ENCODE data around the gene PCDH9.

Gene PCDH9

DNA sequence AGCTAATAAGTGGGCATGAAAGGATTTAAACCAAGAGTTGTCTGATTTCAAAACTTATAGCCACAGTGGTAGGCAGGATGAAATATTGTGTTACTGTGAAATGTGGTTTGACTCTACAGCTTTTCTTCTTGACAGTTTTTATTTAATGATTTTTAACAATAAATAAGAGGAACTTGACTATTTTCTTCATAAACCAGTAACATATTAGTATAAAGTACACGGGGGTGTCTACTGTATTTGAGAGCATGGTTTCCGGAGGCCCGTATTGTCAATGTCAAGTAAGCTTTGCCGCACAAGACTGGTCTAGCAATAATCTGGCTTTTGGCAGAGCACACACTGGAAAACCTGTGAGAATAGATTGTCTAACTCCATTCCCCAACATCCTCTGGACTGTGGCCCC, 894.5 kb downstream of the PCDH9 start:
- Histone ChIP-seq H3K4me3 (ENCODE audit: insufficient read depth, low read depth, low read length) (no peak overlapping the region), H3K27me3 (ENCODE audit: control insufficient read depth, insufficient read depth, low read length, poor library complexity, severe bottlenecking) (no peaks in the 10 kb centered on the region), H3K36me3 (ENCODE audit: control insufficient read depth, insufficient read depth, low read length) (no peaks in the 10 kb centered on the region), H3K9me3 (ENCODE audit: control insufficient read depth, low read length) (no peaks in the 10 kb centered on the region), H3K4me1 (ENCODE audit: control insufficient read depth, insufficient read depth, low read length) (no peaks in the 10 kb centered on the region), H3K27ac (ENCODE audit: insufficient read depth, low read depth, low read length, poor library complexity, severe bottlenecking) (no peak overlapping the region)
- WGBS, 2 experiments = 88 to 96% methylated on average over 4 of the region's 4 CpGs

DNA sequence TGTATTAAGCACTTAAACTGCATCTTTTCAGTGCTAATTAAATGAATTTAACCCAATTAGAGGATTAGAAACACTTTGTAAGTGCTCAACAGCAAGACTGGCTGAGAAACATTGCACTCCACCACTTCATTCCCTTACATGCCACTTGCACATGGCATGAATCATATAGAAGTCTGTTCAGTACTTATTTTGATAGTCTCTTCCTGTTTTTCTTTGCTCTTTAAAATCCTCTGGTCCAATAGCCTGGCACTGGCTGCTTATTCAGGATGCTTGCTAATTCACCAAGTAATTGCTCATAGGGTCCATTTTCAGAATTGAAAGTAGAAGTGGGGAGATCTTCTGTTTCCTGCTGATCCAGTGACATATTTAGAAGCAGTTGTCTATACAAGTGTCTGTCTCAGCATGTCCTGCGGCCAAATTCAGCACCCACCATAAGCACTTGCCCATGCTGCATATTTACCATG, 900.1 kb downstream of the PCDH9 start:
- Histone ChIP-seq H3K27me3 (ENCODE audit: control insufficient read depth, insufficient read depth, low read length, poor library complexity, severe bottlenecking) (no peaks in the 10 kb centered on the region), H3K4me1 (ENCODE audit: control insufficient read depth, insufficient read depth, low read length) (no peaks in the 10 kb centered on the region), H3K27ac (ENCODE audit: insufficient read depth, low read depth, low read length, poor library complexity, severe bottlenecking) (no peak overlapping the region), H3K9me3 (ENCODE audit: control insufficient read depth, low read length) (no peaks in the 10 kb centered on the region), H3K4me3 (ENCODE audit: insufficient read depth, low read depth, low read length) (no peak overlapping the region), H3K36me3 (ENCODE audit: control insufficient read depth, insufficient read depth, low read length) (no peaks in the 10 kb centered on the region)
- WGBS, 2 experiments = 92 to 96% methylated on average over 1 of the region's 1 CpG

DNA sequence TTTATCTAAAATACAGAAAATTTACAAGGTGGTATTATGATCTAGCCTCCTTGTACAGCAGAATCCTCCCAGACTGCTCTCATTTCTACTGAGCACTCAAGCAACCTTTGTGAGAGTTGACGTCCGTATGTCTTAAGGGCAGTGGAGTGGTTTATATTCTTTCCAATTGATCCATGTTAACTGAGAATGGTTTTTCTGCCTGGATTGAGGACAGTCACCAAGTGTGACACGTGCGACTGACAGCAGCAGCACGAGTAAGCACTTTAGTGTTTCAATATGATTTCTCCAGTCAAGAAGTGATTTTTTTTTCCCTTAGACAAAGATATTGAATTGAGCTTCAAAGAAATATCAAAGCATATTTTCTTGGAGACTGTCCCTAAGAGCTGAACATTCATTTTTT, 901.7 kb downstream of the PCDH9 start:
- Histone ChIP-seq H3K4me1 (ENCODE audit: control insufficient read depth, insufficient read depth, low read length) (no peaks in the 10 kb centered on the region), H3K36me3 (ENCODE audit: control insufficient read depth, insufficient read depth, low read length) (no peaks in the 10 kb centered on the region), H3K9me3 (ENCODE audit: control insufficient read depth, low read length) (no peaks in the 10 kb centered on the region), H3K27ac (ENCODE audit: insufficient read depth, low read depth, low read length, poor library complexity, severe bottlenecking) (no peak overlapping the region), H3K4me3 (ENCODE audit: insufficient read depth, low read depth, low read length) (no peak overlapping the region), H3K27me3 (ENCODE audit: control insufficient read depth, insufficient read depth, low read length, poor library complexity, severe bottlenecking) (no peaks in the 10 kb centered on the region)
- WGBS, 2 experiments = 74 to 76% methylated on average over 5 of the region's 5 CpGs

DNA sequence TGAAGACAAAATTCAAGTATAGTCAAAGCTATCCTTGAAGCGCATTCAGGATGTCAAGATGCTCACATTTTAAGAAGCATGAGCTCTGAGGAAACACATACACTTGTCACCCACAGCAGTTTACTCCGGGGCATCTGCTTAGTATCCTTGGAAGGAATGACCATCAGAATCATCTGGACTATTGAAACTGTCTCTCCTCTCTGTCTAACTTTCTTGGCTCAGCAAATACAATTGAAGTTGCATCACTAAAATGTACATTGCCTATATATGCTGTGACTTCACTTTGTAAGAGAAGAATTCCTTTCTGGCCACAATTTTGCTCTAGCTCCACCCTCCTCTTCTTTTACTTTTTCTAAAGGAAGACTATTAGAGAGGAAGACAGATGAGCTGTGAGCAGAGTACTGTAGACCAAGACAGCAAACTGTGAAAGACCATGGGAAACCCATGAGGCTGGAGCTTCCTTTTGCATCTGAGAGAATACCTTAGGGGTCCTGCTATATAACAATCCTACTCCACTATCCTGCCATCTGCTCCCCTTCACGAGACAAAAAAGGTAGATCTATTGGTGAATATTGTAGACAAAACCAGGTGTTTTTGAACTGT, 906.3 kb downstream of the PCDH9 start:
- Histone ChIP-seq H3K9me3 (ENCODE audit: control insufficient read depth, low read length) (no peaks in the 10 kb centered on the region), H3K4me3 (ENCODE audit: insufficient read depth, low read depth, low read length) (no peak overlapping the region), H3K27ac (ENCODE audit: insufficient read depth, low read depth, low read length, poor library complexity, severe bottlenecking) (no peak overlapping the region), H3K4me1 (ENCODE audit: control insufficient read depth, insufficient read depth, low read length) (no peaks in the 10 kb centered on the region), H3K36me3 (ENCODE audit: control insufficient read depth, insufficient read depth, low read length) (no peaks in the 10 kb centered on the region), H3K27me3 (ENCODE audit: control insufficient read depth, insufficient read depth, low read length, poor library complexity, severe bottlenecking) (no peaks in the 10 kb centered on the region)
- 91 to 95% methylated on average over 2 of the region's 3 CpGs for WGBS, 2 experiments

DNA sequence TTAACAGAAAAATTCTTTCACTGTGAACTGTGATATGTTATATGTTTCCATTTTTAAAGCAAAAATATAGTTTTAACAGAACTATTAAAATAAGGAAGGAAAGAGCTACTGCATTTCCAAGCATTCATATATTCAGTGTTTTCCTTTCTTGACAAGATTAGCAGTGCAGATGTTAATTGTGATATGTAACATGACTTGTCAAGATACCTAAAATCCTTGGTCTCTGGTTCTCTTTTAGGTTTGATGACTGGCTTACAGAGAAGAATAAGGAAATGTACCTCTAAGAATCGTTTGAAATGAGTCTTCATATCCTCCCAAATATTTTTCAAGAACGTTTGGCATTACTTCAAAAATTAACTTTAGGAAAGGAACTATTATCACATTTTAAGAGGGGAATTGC, 907.2 kb downstream of the PCDH9 start:
- no peaks in the 10 kb centered on the region for H3K27me3 ChIP-seq (ENCODE audit: control insufficient read depth, insufficient read depth, low read length, poor library complexity, severe bottlenecking)
- no peaks in the 10 kb centered on the region for H3K36me3 ChIP-seq (ENCODE audit: control insufficient read depth, insufficient read depth, low read length)
- no peaks in the 10 kb centered on the region for H3K9me3 ChIP-seq (ENCODE audit: control insufficient read depth, low read length)
- H3K4me1 ChIP-seq (ENCODE audit: control insufficient read depth, insufficient read depth, low read length) = no peaks in the 10 kb centered on the region
- H3K4me3 ChIP-seq (ENCODE audit: insufficient read depth, low read depth, low read length) = no peak overlapping the region
- no peak overlapping the region for H3K27ac ChIP-seq (ENCODE audit: insufficient read depth, low read depth, low read length, poor library complexity, severe bottlenecking)
- WGBS, 2 experiments = 83 to 96% methylated on average over 1 to 2 of the region's 2 CpGs

DNA sequence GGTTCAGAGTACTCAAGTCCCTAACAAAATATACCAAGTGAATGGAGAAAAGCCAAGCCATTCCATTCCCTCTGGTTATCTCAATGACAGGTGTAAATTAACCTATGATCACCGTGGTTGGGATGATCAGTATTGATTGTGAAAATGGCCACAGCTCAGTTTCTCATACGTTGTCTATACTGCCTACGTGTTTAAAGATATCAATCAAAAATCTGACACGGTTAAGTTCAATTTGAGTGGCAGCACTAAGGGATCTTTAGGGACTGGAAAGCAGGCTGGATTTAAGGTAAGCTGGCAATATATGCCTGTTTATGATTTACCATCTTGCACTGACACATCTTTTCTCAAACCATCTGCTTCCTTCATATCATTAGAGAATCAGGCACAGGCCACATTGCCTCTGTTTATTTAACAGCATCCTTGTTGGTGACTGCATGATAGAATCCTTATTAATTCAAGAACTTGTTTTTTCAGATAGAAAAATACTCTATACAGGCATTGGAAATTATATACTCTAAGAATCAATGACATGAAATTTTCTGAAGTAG, 907.9 kb downstream of the PCDH9 start:
- no peak overlapping the region for H3K4me3 ChIP-seq (ENCODE audit: insufficient read depth, low read depth, low read length)

DNA sequence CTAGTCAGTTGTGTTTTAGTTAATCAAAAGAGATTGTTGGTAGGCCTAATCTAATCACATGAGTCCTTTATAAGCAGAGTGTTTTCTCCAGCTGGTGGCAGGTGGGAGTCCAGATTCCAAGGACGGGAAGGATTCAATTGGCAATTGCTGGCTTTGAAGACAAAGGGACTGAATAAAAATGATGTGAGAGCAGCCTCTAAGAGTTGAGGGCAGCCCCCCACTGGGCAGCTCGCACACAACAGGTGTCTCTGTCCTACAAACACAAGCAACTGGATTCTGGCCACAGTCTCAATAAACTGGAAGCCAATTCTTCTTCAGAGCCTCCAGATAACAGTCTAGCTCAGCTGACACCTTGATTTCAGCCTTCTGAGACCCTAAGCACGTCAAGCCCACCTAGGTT, 915.2 kb downstream of the PCDH9 start:
- no peak overlapping the region for H3K27ac ChIP-seq (ENCODE audit: insufficient read depth, low read depth, low read length, poor library complexity, severe bottlenecking)
- no peaks in the 10 kb centered on the region for H3K4me1 ChIP-seq (ENCODE audit: control insufficient read depth, insufficient read depth, low read length)
- H3K9me3 ChIP-seq (ENCODE audit: control insufficient read depth, low read length) = no peaks in the 10 kb centered on the region
- H3K27me3 ChIP-seq (ENCODE audit: control insufficient read depth, insufficient read depth, low read length, poor library complexity, severe bottlenecking) = no peaks in the 10 kb centered on the region
- WGBS, 2 experiments = 68 to 74% methylated on average over 3 of the region's 3 CpGs
- H3K36me3 ChIP-seq (ENCODE audit: control insufficient read depth, insufficient read depth, low read length) = no peaks in the 10 kb centered on the region
- no peak overlapping the region for H3K4me3 ChIP-seq (ENCODE audit: insufficient read depth, low read depth, low read length)

More for the DNA sequence above, 907.9 kb downstream of the PCDH9 start:
- Histone ChIP-seq H3K36me3 (ENCODE audit: control insufficient read depth, insufficient read depth, low read length) (no peaks in the 10 kb centered on the region), H3K27me3 (ENCODE audit: control insufficient read depth, insufficient read depth, low read length, poor library complexity, severe bottlenecking) (no peaks in the 10 kb centered on the region), H3K27ac (ENCODE audit: insufficient read depth, low read depth, low read length, poor library complexity, severe bottlenecking) (no peak overlapping the region), H3K9me3 (ENCODE audit: control insufficient read depth, low read length) (no peaks in the 10 kb centered on the region), H3K4me1 (ENCODE audit: control insufficient read depth, insufficient read depth, low read length) (no peaks in the 10 kb centered on the region)
- 86 to 90% methylated on average over 4 of the region's 4 CpGs for WGBS, 2 experiments

DNA sequence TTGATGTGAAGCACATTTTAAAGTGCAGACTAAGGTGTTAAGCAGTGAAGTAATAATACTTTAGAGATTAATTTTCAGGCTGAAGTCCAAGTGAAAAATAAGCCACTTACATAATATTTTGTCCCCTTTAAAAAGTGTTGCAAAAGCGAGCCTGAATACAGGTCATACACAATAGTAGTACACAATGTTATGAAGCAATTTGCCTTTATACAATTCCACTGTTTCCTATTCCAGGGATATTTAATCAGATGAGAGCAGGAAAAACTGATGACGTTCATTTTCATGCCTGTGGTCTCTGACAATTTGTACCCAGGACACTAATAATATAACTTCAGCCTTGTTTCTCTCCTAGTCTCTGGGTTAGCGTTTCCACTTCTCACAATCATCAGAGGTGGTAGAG, 916.7 kb downstream of the PCDH9 start:
- H3K4me1 ChIP-seq (ENCODE audit: control insufficient read depth, insufficient read depth, low read length) = no peaks in the 10 kb centered on the region
- 96 to 98% methylated on average over 2 to 3 of the region's 3 CpGs for WGBS, 2 experiments

DNA sequence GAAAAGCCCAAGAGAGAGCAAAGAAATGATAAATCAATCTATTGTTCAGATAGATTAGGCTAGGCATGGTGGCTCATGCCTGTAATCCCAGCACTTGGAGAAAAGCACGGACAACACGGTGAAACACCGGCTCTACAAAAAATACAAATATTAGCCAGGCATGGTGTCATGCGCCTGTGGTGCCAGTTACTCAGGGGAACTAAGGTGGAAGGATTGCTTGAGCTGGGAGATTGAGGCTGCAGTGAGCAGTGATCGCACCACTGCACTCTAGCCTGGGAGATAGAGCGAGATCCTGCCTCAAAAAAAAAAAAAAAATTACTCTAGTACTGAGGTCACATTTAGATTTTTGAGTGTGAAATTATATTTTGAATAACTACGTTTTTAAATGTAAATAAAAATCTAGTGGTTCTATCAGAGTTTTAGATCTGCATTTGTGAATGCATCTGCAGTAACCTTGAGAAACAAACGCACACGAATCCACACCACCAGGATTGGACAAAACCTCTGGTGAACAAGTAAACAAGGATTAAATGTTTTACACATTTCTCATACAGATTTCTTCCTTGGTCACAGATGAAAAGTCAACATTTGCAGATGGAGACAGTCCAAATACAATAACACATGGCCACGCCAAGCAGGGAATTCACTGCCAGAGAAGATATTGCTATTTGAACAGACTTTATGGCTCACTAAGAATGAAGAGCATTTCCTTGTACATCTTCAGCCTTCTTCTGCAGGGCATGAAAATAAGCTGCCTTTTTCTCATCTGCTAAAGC, 917.6 kb downstream of the PCDH9 start:
- Histone ChIP-seq H3K27me3 (ENCODE audit: control insufficient read depth, insufficient read depth, low read length, poor library complexity, severe bottlenecking) (no peaks in the 10 kb centered on the region), H3K36me3 (ENCODE audit: control insufficient read depth, insufficient read depth, low read length) (no peaks in the 10 kb centered on the region), H3K4me3 (ENCODE audit: insufficient read depth, low read depth, low read length) (no peak overlapping the region), H3K9me3 (ENCODE audit: control insufficient read depth, low read length) (no peaks in the 10 kb centered on the region), H3K4me1 (ENCODE audit: control insufficient read depth, insufficient read depth, low read length) (no peaks in the 10 kb centered on the region), H3K27ac (ENCODE audit: insufficient read depth, low read depth, low read length, poor library complexity, severe bottlenecking) (no peak overlapping the region)
- 91 to 93% methylated on average over 9 to 10 of the region's 10 CpGs for WGBS, 2 experiments

More for the DNA sequence above, 916.7 kb downstream of the PCDH9 start:
- H3K36me3 ChIP-seq (ENCODE audit: control insufficient read depth, insufficient read depth, low read length) = no peaks in the 10 kb centered on the region
- H3K4me3 ChIP-seq (ENCODE audit: insufficient read depth, low read depth, low read length) = no peak overlapping the region
- H3K9me3 ChIP-seq (ENCODE audit: control insufficient read depth, low read length) = no peaks in the 10 kb centered on the region
- no peaks in the 10 kb centered on the region for H3K27me3 ChIP-seq (ENCODE audit: control insufficient read depth, insufficient read depth, low read length, poor library complexity, severe bottlenecking)
- H3K27ac ChIP-seq (ENCODE audit: insufficient read depth, low read depth, low read length, poor library complexity, severe bottlenecking) = no peak overlapping the region

DNA sequence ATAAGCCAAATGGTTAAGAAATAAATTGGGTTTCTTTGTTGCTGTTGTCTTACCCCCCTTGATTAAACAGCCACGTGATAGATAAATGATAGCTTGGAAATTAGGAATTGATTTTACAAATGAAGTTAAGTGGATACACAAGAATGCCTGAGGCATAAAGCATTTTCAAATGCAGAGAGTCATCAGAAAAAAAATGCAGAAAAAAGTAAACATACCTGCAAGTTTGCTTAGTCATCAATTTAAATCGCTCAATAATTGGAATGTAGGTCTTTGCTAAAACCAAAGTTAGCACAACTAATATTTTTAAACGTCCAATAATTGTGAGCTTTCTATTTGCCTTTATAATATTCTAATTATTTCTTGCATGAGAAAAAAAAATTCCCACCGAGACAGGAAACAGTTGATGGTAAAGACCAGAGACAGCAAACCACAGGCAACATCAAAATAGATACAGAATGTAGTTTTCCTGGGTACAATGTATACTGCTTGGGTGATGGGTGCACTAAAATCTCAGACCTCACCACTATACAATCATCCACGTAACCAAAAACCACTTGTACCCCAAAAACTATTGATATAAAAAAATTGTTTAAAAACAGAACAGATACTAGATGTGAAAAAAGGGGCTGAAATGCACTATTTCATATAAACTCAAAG, 924.0 kb downstream of the PCDH9 start:
- Histone ChIP-seq H3K4me3 (ENCODE audit: insufficient read depth, low read depth, low read length) (no peak overlapping the region), H3K27ac (ENCODE audit: insufficient read depth, low read depth, low read length, poor library complexity, severe bottlenecking) (no peak overlapping the region), H3K27me3 (ENCODE audit: control insufficient read depth, insufficient read depth, low read length, poor library complexity, severe bottlenecking) (no peaks in the 10 kb centered on the region), H3K36me3 (ENCODE audit: control insufficient read depth, insufficient read depth, low read length) (no peaks in the 10 kb centered on the region), H3K4me1 (ENCODE audit: control insufficient read depth, insufficient read depth, low read length) (no peaks in the 10 kb centered on the region), H3K9me3 (ENCODE audit: control insufficient read depth, low read length) (no peaks in the 10 kb centered on the region)
- 90 to 100% methylated on average over 2 to 3 of the region's 5 CpGs for WGBS, 2 experiments

All from ectodermal cell (in vitro differentiated cells).